ENCODE data around the gene KLHL6. TPM values are rescaled to one million over a fixed set of nuclear protein-coding genes. Genes with fewer than 3 reads are reported as not detected.

KLHL6 gene
- total and polyA plus RNA-seq, 12 donors: 0.47 to 5.1 (median 0.89) TPM

DNA sequence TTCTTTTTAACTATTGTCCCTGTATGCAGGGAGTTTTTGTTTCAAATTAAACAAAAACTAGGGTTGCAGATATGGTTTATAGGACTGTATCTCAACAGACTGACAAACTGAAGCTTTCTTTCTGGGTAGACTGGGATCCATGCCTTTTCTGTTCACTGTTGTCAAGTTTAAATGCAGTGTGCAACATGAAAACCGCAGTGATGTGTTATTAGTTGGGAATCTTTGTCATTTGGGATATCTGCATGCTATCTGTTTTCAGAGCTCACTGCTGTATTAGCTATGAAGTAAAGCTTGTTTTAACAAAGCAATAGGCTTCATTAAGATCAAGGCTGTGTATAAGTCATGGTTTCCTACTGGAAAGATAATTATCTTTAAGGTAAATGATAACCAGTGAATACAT lies 105.7 kb downstream of the KLHL6 start:
- peaks cover 0 to 3% (median 0%) of the 10 kb centered on the region in 11 donors for H3K9me3 ChIP-seq
- H3K36me3 ChIP-seq: peaks cover 0 to 34% (median 7%) of the 10 kb centered on the region in 9 donors
- WGBS, 2 donors: 42 to 44% methylated on average over 1 of the region's 1 CpG
- H3K4me3 ChIP-seq: peak overlapping the region in 7 of 10 donors; percentile 65 to 89 (median 74)
- TF ChIP-seq, protein P1, sequence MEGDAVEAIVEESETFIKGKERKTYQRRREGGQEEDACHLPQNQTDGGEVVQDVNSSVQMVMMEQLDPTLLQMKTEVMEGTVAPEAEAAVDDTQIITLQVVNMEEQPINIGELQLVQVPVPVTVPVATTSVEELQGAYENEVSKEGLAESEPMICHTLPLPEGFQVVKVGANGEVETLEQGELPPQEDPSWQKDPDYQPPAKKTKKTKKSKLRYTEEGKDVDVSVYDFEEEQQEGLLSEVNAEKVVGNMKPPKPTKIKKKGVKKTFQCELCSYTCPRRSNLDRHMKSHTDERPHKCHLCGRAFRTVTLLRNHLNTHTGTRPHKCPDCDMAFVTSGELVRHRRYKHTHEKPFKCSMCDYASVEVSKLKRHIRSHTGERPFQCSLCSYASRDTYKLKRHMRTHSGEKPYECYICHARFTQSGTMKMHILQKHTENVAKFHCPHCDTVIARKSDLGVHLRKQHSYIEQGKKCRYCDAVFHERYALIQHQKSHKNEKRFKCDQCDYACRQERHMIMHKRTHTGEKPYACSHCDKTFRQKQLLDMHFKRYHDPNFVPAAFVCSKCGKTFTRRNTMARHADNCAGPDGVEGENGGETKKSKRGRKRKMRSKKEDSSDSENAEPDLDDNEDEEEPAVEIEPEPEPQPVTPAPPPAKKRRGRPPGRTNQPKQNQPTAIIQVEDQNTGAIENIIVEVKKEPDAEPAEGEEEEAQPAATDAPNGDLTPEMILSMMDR (IDR thresholded peaks at IDR 0.05): no peak
- peaks cover 0 to 38% (median 21%) of the 10 kb centered on the region in 9 donors for H3K4me1 ChIP-seq
- intact Hi-C loops (cut with DNase I): no loop called here
- H3K27me3 ChIP-seq: no peaks in the 10 kb centered on the region
- ATAC-seq (no peak), DNase-seq (no peak)
- peak overlapping the region in 6 of 10 donors; percentile 84 to 92 (median 87) for H3K27ac ChIP-seq

DNA sequence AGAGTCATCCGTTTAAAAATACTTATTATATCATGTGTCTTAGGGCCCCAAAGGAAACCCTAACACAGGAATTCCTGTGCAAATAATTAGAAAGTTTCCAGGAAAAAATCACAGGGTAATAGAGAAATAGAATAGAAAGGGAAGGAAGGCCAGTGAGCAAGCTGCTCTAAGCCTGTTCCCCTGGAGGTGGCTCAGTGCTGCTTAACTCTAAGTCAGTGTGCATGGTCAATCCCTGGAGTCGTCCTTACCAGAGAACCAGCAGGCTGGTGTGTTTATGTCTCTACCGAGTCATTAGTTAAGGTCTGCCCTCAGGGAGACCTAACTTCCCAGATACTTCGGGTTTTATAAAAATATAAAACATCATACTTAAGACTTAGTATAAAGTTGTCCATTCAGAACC lies 106.1 kb downstream of the KLHL6 start:
- H3K27ac ChIP-seq: peak overlapping the region in 7 of 10 donors; percentile 34 to 92 (median 87)
- H3K4me3 ChIP-seq: peak overlapping the region in 8 of 10 donors; percentile 65 to 89 (median 74)
- WGBS, 2 donors: 5 to 12% methylated on average over 4 of the region's 4 CpGs

DNA sequence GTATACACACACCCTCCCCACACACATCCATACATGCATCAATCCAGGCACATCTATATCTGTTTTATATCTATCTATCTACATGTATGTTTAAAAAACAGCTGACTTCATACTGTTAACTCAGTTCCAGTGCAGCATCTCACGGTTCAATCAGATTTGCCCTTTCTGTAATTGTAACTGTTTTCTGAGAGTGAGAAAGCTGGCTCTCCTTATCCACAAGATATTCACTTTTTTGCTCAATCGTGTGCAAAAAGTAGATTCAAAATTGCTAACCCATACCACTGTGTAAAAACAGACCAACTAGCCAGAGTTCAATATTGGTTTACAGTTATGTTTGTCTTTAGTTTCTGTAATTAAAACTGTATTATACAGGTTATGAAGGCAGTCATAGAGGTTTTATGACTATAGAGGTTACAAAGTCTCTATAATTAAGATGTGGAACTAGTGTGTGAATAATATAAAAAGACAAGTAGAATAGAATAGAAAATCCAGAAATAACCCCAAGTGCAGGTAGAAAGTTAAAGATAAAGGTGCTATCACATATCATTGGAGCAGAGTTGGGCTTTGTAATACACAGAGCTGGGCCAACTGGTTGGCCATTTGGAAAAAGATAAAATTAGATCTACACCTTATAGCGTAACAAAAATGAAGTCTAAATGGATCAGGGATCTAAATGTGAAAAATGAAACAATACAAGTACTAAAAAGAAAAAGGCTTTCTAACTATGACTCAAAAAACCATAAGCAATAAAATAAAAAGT lies 107.0 kb downstream of the KLHL6 start:
- intact Hi-C loops (cut with DNase I): no loop called here
- Histone ChIP-seq H3K36me3 (peaks cover 0 to 22% (median 0%) of the 10 kb centered on the region in 9 donors), H3K4me1 (peaks cover 0 to 30% (median 21%) of the 10 kb centered on the region in 9 donors), H3K27ac (peak overlapping the region in 7 of 10 donors; percentile 84 to 92 (median 87)), H3K9me3 (peaks cover 0 to 15% (median 8%) of the 10 kb centered on the region in 11 donors), H3K4me3 (peak overlapping the region; percentile 64 to 89 (median 74)), H3K27me3 (no peaks in the 10 kb centered on the region)
- DNase-seq: no peak
- WGBS, 2 donors: 19 to 29% methylated on average over 3 of the region's 3 CpGs
- peak in 2 of 8 donors; percentile 31 to 41 for ATAC-seq
- TF ChIP-seq, protein P1 (IDR thresholded peaks at IDR 0.05): no peak

More for the DNA sequence above, 106.1 kb downstream of the KLHL6 start:
- DNase-seq: peak in 1 of 2 donors; percentile 29
- ATAC-seq: peak in 6 of 8 donors; percentile 37 to 55 (median 50)
- Histone ChIP-seq H3K27me3 (no peaks in the 10 kb centered on the region), H3K36me3 (peaks cover 0 to 30% (median 3%) of the 10 kb centered on the region in 9 donors), H3K9me3 (peaks cover 0 to 7% (median 0%) of the 10 kb centered on the region in 11 donors), H3K4me1 (peaks cover 0 to 36% (median 21%) of the 10 kb centered on the region in 9 donors)
- intact Hi-C loops (cut with DNase I): no loop called here
- TF ChIP-seq, protein P1 (IDR thresholded peaks at IDR 0.05): peak in 3 of 9 donors; percentile 7 to 20 (median 16)

DNA sequence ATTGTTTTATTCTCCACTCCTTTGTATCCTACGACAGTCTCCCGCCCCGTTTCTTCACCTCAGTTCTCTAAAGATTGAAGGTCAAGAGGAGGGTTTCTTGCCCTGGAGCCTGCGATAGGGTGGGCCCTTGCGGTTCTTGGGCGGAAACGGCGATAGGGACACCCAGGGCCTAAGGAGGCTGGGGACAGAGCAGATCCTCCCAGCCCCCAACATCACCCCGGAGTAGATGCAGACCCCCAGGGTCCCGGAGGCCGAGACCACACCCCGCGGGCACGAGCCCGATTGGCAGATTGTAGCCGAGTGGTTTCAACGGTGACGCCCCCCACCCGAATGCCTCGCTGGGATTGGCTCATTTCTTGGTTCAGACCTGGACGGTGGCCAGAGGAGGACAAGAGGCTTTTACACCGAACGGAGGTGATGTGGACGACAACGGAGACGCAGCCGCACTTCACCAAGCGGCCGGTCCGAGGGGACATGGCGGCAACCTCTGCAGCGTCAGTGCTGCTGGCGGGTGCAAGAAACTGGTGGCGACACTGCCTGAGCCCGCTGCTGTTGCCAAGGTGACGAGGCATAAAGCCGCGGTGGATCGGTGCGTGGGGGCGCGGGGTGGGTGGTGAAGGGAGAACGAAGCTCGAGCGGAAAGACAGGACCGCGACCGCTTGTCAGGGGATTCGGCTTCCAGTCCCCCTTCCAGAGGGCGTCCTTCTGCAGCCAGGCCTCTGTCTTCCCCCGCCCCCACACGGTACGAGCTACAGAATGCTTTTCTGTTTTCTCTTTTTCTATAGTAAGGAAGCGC lies 108.1 kb downstream of the KLHL6 start:
- TF ChIP-seq, protein P1 (IDR thresholded peaks at IDR 0.05): peak in 1 of 9 donors; percentile 7
- DNase-seq (peak; percentile 85 to 92), ATAC-seq (peak; percentile 86 to 94 (median 92))
- WGBS, 2 donors: 0 to 1% methylated on average over 54 of the region's 54 CpGs
- Histone ChIP-seq H3K36me3 (peaks cover 0 to 10% (median 0%) of the 10 kb centered on the region in 9 donors), H3K9me3 (peaks cover 0 to 26% (median 11%) of the 10 kb centered on the region in 11 donors), H3K27me3 (no peaks in the 10 kb centered on the region), H3K4me3 (peak overlapping the region; percentile 64 to 89 (median 74)), H3K4me1 (peaks cover 0 to 29% (median 21%) of the 10 kb centered on the region in 9 donors), H3K27ac (peak overlapping the region; percentile 66 to 92 (median 85))
- intact Hi-C loops (cut with DNase I): no loop called here
